ENCODE data around the gene SPACA1. TPM values are rescaled to one million over a fixed set of nuclear protein-coding genes. Genes with fewer than 3 reads are reported as not detected.
A peak's percentile ranks its signal among the peaks of the same experiment; 100 is the strongest.

The SPACA1 gene
- total RNA-seq, 1 donor, result not detected

- Histone ChIP-seq H3K4me1 (ENCODE audit: insufficient read depth, low read length) (peaks cover 10% of the 10 kb centered on the region), H3K4me3 (ENCODE audit: insufficient read depth, low read length) (no peak overlapping the region), H3K27me3 (ENCODE audit: insufficient read depth, low read length) (no peaks in the 10 kb centered on the region), H3K79me2 (ENCODE audit: insufficient read depth, low read length) (no peaks in the 10 kb centered on the region), H2AFZ (ENCODE audit: low read length) (no peak overlapping the region), H3K36me3 (ENCODE audit: insufficient read depth, low read length) (no peaks in the 10 kb centered on the region), H4K20me1 (ENCODE audit: insufficient read depth, low read length) (no peaks in the 10 kb centered on the region), H3K27ac (ENCODE audit: low read depth, low read length) (no peak overlapping the region), H3K4me2 (ENCODE audit: insufficient read depth, low read length) (no peak overlapping the region), H3K9me3 (ENCODE audit: low read depth, low read length) (no peaks in the 10 kb centered on the region)
- DNase-seq (ENCODE audit: insufficient read length, low spot score, missing footprints), result no peak
- TF ChIP-seq CTCF (IDR thresholded peaks at IDR 0.05; ENCODE audit: extremely low read depth, low read depth, low read length), result no peak
Observed at GRCh38 chr6:88006557-88006956, 41.1 kb upstream of the SPACA1 start.

- peak overlapping the region; percentile 57 for H3K4me3 ChIP-seq (ENCODE audit: insufficient read depth, low read length)
- H2AFZ ChIP-seq (ENCODE audit: low read length), result peak overlapping the region; percentile 54
- peak overlapping the region; percentile 59 for H3K27ac ChIP-seq (ENCODE audit: low read depth, low read length)
- no peaks in the 10 kb centered on the region for H4K20me1 ChIP-seq (ENCODE audit: insufficient read depth, low read length)
- no peaks in the 10 kb centered on the region for H3K9me3 ChIP-seq (ENCODE audit: low read depth, low read length)
- no peak for TF ChIP-seq CTCF (IDR thresholded peaks at IDR 0.05; ENCODE audit: extremely low read depth, low read depth, low read length)
- peaks cover 10% of the 10 kb centered on the region for H3K4me1 ChIP-seq (ENCODE audit: insufficient read depth, low read length)
- no peaks in the 10 kb centered on the region for H3K27me3 ChIP-seq (ENCODE audit: insufficient read depth, low read length)
- no peaks in the 10 kb centered on the region for H3K79me2 ChIP-seq (ENCODE audit: insufficient read depth, low read length)
- peak; percentile 65 for DNase-seq (ENCODE audit: insufficient read length, low spot score, missing footprints)
- H3K4me2 ChIP-seq (ENCODE audit: insufficient read depth, low read length), result peak overlapping the region; percentile 66
- no peaks in the 10 kb centered on the region for H3K36me3 ChIP-seq (ENCODE audit: insufficient read depth, low read length)
Observed at GRCh38 chr6:88008411-88008810, 39.2 kb upstream of the SPACA1 start.

DNA sequence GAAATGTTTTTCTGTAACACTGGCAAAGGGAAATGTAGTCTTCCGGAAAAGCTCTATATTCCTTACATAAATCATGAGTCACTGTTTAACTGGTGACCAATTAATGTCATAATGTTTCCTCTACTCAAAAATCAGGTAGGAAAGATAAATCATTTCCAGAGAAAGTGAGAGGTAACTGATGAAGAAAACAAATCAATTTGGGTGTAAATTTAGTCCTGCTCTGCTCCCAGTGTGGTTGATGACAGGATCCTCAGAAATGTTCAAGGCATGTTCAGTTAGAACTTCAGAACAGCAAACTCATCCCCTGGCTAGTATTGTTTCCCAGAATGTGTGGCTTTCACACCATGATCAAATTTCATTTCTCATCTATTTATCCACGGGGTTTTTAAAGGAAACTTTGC is 38.8 kb upstream of the SPACA1 start:
- Histone ChIP-seq H3K36me3 (ENCODE audit: insufficient read depth, low read length) (no peaks in the 10 kb centered on the region), H3K4me2 (ENCODE audit: insufficient read depth, low read length) (peak overlapping the region; percentile 66), H3K27ac (ENCODE audit: low read depth, low read length) (peak overlapping the region; percentile 59), H3K4me3 (ENCODE audit: insufficient read depth, low read length) (peak overlapping the region; percentile 57), H3K9me3 (ENCODE audit: low read depth, low read length) (no peaks in the 10 kb centered on the region), H3K27me3 (ENCODE audit: insufficient read depth, low read length) (no peaks in the 10 kb centered on the region), H2AFZ (ENCODE audit: low read length) (peak overlapping the region; percentile 54), H4K20me1 (ENCODE audit: insufficient read depth, low read length) (no peaks in the 10 kb centered on the region), H3K4me1 (ENCODE audit: insufficient read depth, low read length) (peaks cover 10% of the 10 kb centered on the region), H3K79me2 (ENCODE audit: insufficient read depth, low read length) (no peaks in the 10 kb centered on the region)
- DNase-seq (ENCODE audit: insufficient read length, low spot score, missing footprints), result peak; percentile 37
- no peak for TF ChIP-seq CTCF (IDR thresholded peaks at IDR 0.05; ENCODE audit: extremely low read depth, low read depth, low read length)

- H3K36me3 ChIP-seq (ENCODE audit: insufficient read depth, low read length), result no peaks in the 10 kb centered on the region
- H3K79me2 ChIP-seq (ENCODE audit: insufficient read depth, low read length), result no peaks in the 10 kb centered on the region
- peak overlapping the region; percentile 81 for H2AFZ ChIP-seq (ENCODE audit: low read length)
- no peak overlapping the region for H3K4me3 ChIP-seq (ENCODE audit: insufficient read depth, low read length)
- no peaks in the 10 kb centered on the region for H3K27me3 ChIP-seq (ENCODE audit: insufficient read depth, low read length)
- H3K9me3 ChIP-seq (ENCODE audit: low read depth, low read length), result no peaks in the 10 kb centered on the region
- no peaks in the 10 kb centered on the region for H4K20me1 ChIP-seq (ENCODE audit: insufficient read depth, low read length)
- TF ChIP-seq CTCF (IDR thresholded peaks at IDR 0.05; ENCODE audit: extremely low read depth, low read depth, low read length), result no peak
- DNase-seq (ENCODE audit: insufficient read length, low spot score, missing footprints), result no peak
- H3K4me1 ChIP-seq (ENCODE audit: insufficient read depth, low read length), result peaks cover 8% of the 10 kb centered on the region
- peak overlapping the region; percentile 54 for H3K4me2 ChIP-seq (ENCODE audit: insufficient read depth, low read length)
- no peak overlapping the region for H3K27ac ChIP-seq (ENCODE audit: low read depth, low read length)
Observed at GRCh38 chr6:88013015-88013414, 34.6 kb upstream of the SPACA1 start.
